GM23248 (cell line): ENCODE results near the gene CDK15. TPM values are rescaled to one million over a fixed set of nuclear protein-coding genes. Genes with fewer than 3 reads are reported as not detected.

Source experiments
- DNase-seq: peaks from one replicate; pipeline ENCODE4 v3.0.0-alpha.2; 2015
- H2AFZ ChIP-seq: fragments of 200-600 bp; sonication (generic); 2 replicates; pipeline ENCODE4 v1.6.1; 2016; ENCODE audit warnings: antibody characterized with exemption
- H3F3A ChIP-seq: fragments of 200-600 bp; sonication (generic); 2 replicates; pipeline ENCODE4 v1.6.1; 2016; ENCODE audit warnings: mild to moderate bottlenecking, antibody characterized with exemption, mixed run types; ENCODE audit not compliant: insufficient read depth
- H3K27ac ChIP-seq: fragments of 200-600 bp; sonication (generic); 2 replicates; pipeline ENCODE4 v1.5.1; 2016; ENCODE audit warnings: mild to moderate bottlenecking
- H3K27me3 ChIP-seq: fragments of 200-600 bp; sonication (generic); replicated peaks from 2 replicates; pipeline ENCODE4 v1.6.1; 2016; ENCODE audit warnings: mild to moderate bottlenecking; ENCODE audit not compliant: insufficient read depth
- H3K36me3 ChIP-seq: fragments of 200-600 bp; sonication (generic); 2 replicates; pipeline ENCODE4 v1.6.1; 2016; ENCODE audit warnings: low read depth, mild to moderate bottlenecking
- H3K4me1 ChIP-seq: fragments of 200-600 bp; sonication (generic); 2 replicates; pipeline ENCODE4 v1.6.1; 2016; ENCODE audit warnings: mild to moderate bottlenecking; ENCODE audit not compliant: insufficient read depth
- H3K4me2 ChIP-seq: fragments of 200-600 bp; sonication (generic); one replicate; pipeline ENCODE4 v1.6.1; 2016; ENCODE audit warnings: mild to moderate bottlenecking; ENCODE audit not compliant: unreplicated experiment
- H3K4me3 ChIP-seq: fragments of 200-600 bp; sonication (generic); 2 replicates; pipeline ENCODE4 v1.5.1; 2016; ENCODE audit warnings: mild to moderate bottlenecking
- H3K79me2 ChIP-seq: fragments of 200-600 bp; sonication (generic); 2 replicates; pipeline ENCODE4 v1.6.1; 2016; ENCODE audit warnings: mild to moderate bottlenecking; ENCODE audit not compliant: insufficient read depth
- H3K9ac ChIP-seq: fragments of 200-600 bp; sonication (generic); 2 replicates; pipeline ENCODE4 v1.6.1; 2016; ENCODE audit warnings: mild to moderate bottlenecking
- H3K9me2 ChIP-seq: fragments of 200-600 bp; sonication (generic); 2 replicates; pipeline ENCODE4 v1.6.1; 2016; ENCODE audit warnings: mixed run types, mild to moderate bottlenecking, moderate library complexity; ENCODE audit not compliant: insufficient read depth
- H3K9me3 ChIP-seq: fragments of 200-600 bp; sonication (generic); one replicate; pipeline ENCODE4 v1.6.1; 2017; ENCODE audit warnings: low read depth
- H4K20me1 ChIP-seq: fragments of 200-600 bp; sonication (generic); 2 replicates; pipeline ENCODE4 v1.6.0; 2016; ENCODE audit not compliant: insufficient read depth
- EZH2 ChIP-seq: fragments of 200-600 bp; sonication (generic); IDR thresholded peaks from 2 replicates; pipeline ENCODE4 v1.6.1; 2018; ENCODE audit warnings: antibody characterized with exemption, mild to moderate bottlenecking; ENCODE audit not compliant: insufficient read depth, poor library complexity, severe bottlenecking
- EZH2phosphoT487 ChIP-seq: fragments of 200-600 bp; sonication (generic); IDR thresholded peaks from 2 replicates; pipeline ENCODE4 v1.6.1; 2018; ENCODE audit warnings: antibody characterized with exemption, moderate library complexity, mild to moderate bottlenecking, low read depth; ENCODE audit not compliant: insufficient read depth
- WGBS, 2 experiments: methylation state at CpG; one replicate each; pipeline ENCODE4 v1.1.6; 2015 to 2017; ENCODE audit warnings: low lambda C conversion rate in 2 of 2, low coverage in 1 of 2; ENCODE audit errors: missing lambda C conversion rate in 2 of 2; 5-methylcytosine and 5-hydroxymethylcytosine counted together
- in situ Hi-C: fragments of 300-500 bp; cut with MboI; formaldehyde crosslinking; loops from 2 replicates; pipeline ENCODE4 v1.15.0; 2020
- polyA plus RNA-seq: library from polyadenylated mRNA; unstranded; fragments of >200 nt; fragmentation: Nextera tagmentation; extraction: Ambion mirVana; gene quantifications from 2 replicates; pipeline ENCODE4 v1.2.1, GENCODE V29; 2016
- total RNA-seq: library from RNA; depleted of rRNA; stranded (reverse); fragments of >200 nt; shearing (Covaris generic); gene quantifications from 2 replicates; pipeline ENCODE4 v1.2.3, GENCODE V29; 2014

Gene CDK15
- total and polyA plus RNA-seq, 2 experiments from 2014 or later: 0.88 to 1.3 TPM

GRCh38 chr2:201882353-201883090 is 76.2 kb downstream of the CDK15 start:
- Histone ChIP-seq H3K79me2 (no peaks in the 10 kb centered on the region), H3K27ac (0 out of 2 replicates have a peak overlapping the region, but pooled peaks have one; percentile 49), H4K20me1 (no peaks in the 10 kb centered on the region), H3F3A (peaks cover 28% of the 10 kb centered on the region), H3K4me2 (peak overlapping the region; percentile 75), H3K9me3 (no peaks in the 10 kb centered on the region), H2AFZ (no peak overlapping the region), H3K36me3 (no peaks in the 10 kb centered on the region), H3K9me2 (no peaks in the 10 kb centered on the region), H3K9ac (no peak overlapping the region), H3K27me3 (peaks cover 10% of the 10 kb centered on the region), H3K4me1 (peaks cover 38% of the 10 kb centered on the region), H3K4me3 (peak overlapping the region; percentile 50)
- no peak for TF ChIP-seq EZH2phosphoT487
- no peak for TF ChIP-seq EZH2
- peak; percentile 75 for DNase-seq
- in situ Hi-C loops: no loop called here
- 13 to 14% methylated on average over 14 of the region's 14 CpGs for WGBS, 2 experiments

DNA sequence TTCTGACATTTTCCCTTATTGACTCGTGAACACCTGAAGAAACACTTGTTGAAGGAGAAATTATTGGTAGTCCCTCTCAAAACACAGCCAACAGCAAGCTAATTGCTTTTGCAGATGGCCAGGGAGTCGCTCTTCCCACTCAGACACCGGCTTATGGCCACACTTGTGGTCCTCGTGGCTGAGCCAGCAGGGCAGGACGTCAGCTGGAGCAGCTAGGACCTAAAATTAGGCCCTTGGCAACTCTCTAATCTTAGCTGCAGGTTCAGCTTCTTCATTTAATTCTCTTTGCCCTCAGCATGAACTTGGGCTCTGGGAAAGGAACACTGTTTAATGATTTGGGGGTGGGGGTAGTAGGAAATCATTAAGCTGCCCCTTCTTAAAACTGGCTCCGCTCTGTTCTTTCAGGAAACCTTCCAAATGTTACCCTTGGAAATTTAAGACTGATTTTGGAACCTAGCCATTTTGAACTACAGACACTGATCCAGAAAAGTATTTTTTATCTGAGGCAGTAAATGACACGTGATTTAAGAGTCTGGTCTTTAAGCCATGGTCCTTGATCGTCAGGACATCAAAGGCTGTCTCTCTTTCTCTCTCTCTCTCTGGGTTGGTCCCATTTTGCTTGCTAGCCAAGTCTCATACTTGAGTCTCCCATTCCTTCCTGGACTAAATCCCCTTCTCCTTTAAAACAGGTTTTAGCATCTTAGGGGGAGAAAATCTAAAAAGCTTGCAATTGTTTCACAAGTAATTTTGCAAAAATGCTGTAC is 77.5 kb downstream of the CDK15 start:
- H4K20me1 ChIP-seq: no peaks in the 10 kb centered on the region
- in situ Hi-C loops: no loop called here
- H3F3A ChIP-seq: peaks cover 28% of the 10 kb centered on the region
- H2AFZ ChIP-seq: no peak overlapping the region
- no peak for DNase-seq
- no peaks in the 10 kb centered on the region for H3K36me3 ChIP-seq
- no peak overlapping the region for H3K9ac ChIP-seq
- no peak overlapping the region for H3K4me3 ChIP-seq
- H3K79me2 ChIP-seq: no peaks in the 10 kb centered on the region
- H3K27ac ChIP-seq: no peak overlapping the region
- H3K27me3 ChIP-seq: peaks cover 10% of the 10 kb centered on the region; the same call in 1 of the 2 replicates
- WGBS, 2 experiments: 90 to 94% methylated on average over 8 of the region's 8 CpGs
- H3K9me2 ChIP-seq: no peaks in the 10 kb centered on the region
- TF ChIP-seq EZH2 (no peak), EZH2phosphoT487 (no peak)
- H3K4me1 ChIP-seq: peaks cover 49% of the 10 kb centered on the region
- no peaks in the 10 kb centered on the region for H3K9me3 ChIP-seq
- no peak overlapping the region for H3K4me2 ChIP-seq

- no peaks in the 10 kb centered on the region for H3K79me2 ChIP-seq
- TF ChIP-seq EZH2 (no peak), EZH2phosphoT487 (no peak)
- H3K4me3 ChIP-seq: no peak overlapping the region
- H3K9me2 ChIP-seq: no peaks in the 10 kb centered on the region
- peaks cover 10% of the 10 kb centered on the region; the same call in 1 of the 2 replicates for H3K27me3 ChIP-seq
- peak overlapping the region; percentile 12 for H3K4me2 ChIP-seq
- no peak overlapping the region for H3K27ac ChIP-seq
- peaks cover 13% of the 10 kb centered on the region for H3F3A ChIP-seq
- H3K9me3 ChIP-seq: no peaks in the 10 kb centered on the region
- H3K4me1 ChIP-seq: peaks cover 38% of the 10 kb centered on the region
- no peaks in the 10 kb centered on the region for H3K36me3 ChIP-seq
- WGBS, 2 experiments: 40 to 42% methylated on average over 3 of the region's 3 CpGs
- no peak overlapping the region for H3K9ac ChIP-seq
- in situ Hi-C loops: no loop called here
- no peak overlapping the region for H2AFZ ChIP-seq
- no peaks in the 10 kb centered on the region for H4K20me1 ChIP-seq
- DNase-seq: peak; percentile 75
These were observed 80.2 kb downstream of the CDK15 start for GRCh38 chr2:201886504-201886903.

DNA sequence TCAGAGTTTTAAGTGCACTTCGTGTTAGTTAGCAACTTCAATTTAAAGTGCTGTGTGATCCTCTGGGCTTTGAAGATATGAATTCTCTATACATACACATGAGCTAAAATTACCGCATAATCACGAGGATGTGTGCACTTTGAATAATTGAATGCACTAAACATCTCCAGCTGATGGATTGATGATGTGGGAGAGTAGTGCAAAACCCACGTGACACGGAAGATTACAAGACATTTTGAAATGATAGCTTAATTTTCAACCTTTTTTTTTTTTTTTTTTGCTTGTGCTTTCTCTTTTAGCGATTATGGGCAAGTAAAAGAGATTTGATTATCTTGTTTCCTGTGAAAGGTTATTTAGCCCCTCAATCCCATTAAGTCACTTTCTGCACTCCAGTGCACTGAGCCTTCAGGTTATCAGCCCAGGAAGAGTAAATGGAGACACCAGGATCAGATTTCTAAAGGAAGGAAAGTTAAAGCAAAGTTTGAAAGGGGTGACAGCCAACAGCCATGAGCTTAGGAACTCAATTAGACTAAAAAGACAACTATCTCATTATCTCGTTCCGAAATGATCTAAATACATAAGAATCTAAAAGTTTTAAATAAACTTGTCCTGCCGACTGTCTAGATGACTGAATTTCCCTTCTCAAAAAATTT is 81.6 kb downstream of the CDK15 start:
- in situ Hi-C loops: no loop called here

More for the DNA sequence above, 81.6 kb downstream of the CDK15 start:
- 18 to 26% methylated on average over 9 of the region's 9 CpGs for WGBS, 2 experiments
- Histone ChIP-seq H3F3A (no peaks in the 10 kb centered on the region; the same call in 1 of the 2 replicates), H3K4me2 (peak overlapping the region; percentile 88), H3K4me3 (peak overlapping the region; percentile 62), H3K9me3 (no peaks in the 10 kb centered on the region), H4K20me1 (no peaks in the 10 kb centered on the region), H3K9me2 (no peaks in the 10 kb centered on the region), H2AFZ (peak overlapping the region; percentile 50), H3K27ac (no peak overlapping the region), H3K36me3 (no peaks in the 10 kb centered on the region), H3K79me2 (no peaks in the 10 kb centered on the region), H3K9ac (peak overlapping the region; percentile 13; the same call in 1 of the 2 replicates), H3K4me1 (peaks cover 24% of the 10 kb centered on the region; the same call in 1 of the 2 replicates), H3K27me3 (peaks cover 10% of the 10 kb centered on the region; the same call in 1 of the 2 replicates)
- TF ChIP-seq EZH2 (no peak), EZH2phosphoT487 (no peak)
- peak; percentile 7 for DNase-seq
